Testis (tissue), 2 donors: ENCODE data around the gene MBTPS2.

Experiments
- CTCF ChIP-seq, 3 experiments: fragments of 450-650 bp in 2 of 3; fragments of 200-600 bp in 1 of 3; sonication (generic) in 1 of 3; IDR thresholded peaks; one replicate each; pipeline ENCODE4 v1.5.1; 2016 to 2019; ENCODE audit warnings: antibody characterized with exemption in 3 of 3, mild to moderate bottlenecking in 2 of 3, moderate library complexity in 1 of 3
- POLR2A ChIP-seq: fragments of 450-650 bp; IDR thresholded peaks from one replicate; pipeline ENCODE4 v1.6.1; 2017; ENCODE audit warnings: antibody characterized with exemption, mild to moderate bottlenecking, moderate library complexity

GRCh38 chrX:21840193-21840545 lies 752 bp downstream of the MBTPS2 start:
- TF ChIP-seq POLR2A (no peak), CTCF (IDR thresholded peaks at IDR 0.05) (no peak)
